ENCODE results near the gene BICD2.

BICD2 gene

GRCh38 chr9:92713528-92713927 lies 51.1 kb downstream of the BICD2 start:
- DNase-seq, result no peak

DNA sequence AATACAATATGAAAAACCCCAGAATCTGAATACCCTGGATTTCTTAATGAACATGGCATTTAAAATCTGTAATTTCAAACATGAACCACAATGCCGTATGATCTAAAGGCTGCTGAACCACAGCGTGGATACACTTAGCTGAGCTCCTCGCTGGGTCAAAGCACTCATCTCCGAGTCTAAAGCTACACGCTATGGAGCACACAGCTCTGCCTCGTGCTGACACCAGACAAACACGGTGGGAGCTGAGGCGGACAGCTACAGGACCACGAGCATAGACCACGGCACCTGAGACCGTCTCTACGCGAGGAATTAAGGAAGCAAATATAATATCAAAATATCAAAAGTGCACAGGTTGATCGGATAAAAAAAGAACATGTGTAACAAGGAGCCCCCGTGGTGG lies 51.9 kb downstream of the BICD2 start:
- DNase-seq, result no peak

GRCh38 chr9:92711844-92712243 lies 52.8 kb downstream of the BICD2 start:
- no peak for DNase-seq

DNA sequence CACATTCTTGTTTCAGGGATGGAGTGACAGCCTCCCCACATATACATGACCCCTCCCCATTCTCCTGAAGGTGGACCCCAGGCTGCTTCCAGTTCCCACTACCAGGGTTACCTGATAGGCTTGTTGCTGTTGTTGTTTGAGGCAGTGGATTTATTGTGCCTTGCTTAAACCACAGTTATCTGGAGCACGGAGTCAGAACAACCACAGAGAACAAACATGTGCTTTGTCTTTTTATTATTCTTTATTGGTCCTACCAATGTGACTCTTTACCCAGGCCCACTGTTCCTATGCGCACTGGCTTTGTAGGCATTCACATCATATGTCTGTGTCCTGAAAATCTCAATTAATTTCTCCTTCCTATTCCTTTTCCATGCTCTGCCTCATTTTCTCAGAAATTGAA lies 53.5 kb downstream of the BICD2 start:
- DNase-seq, result no peak

- DNase-seq, result no peak
Measured at GRCh38 chr9:92710368-92710767, 54.3 kb downstream of the BICD2 start.

GRCh38 chr9:92709954-92710353 lies 54.7 kb downstream of the BICD2 start:
- DNase-seq, result no peak

DNA sequence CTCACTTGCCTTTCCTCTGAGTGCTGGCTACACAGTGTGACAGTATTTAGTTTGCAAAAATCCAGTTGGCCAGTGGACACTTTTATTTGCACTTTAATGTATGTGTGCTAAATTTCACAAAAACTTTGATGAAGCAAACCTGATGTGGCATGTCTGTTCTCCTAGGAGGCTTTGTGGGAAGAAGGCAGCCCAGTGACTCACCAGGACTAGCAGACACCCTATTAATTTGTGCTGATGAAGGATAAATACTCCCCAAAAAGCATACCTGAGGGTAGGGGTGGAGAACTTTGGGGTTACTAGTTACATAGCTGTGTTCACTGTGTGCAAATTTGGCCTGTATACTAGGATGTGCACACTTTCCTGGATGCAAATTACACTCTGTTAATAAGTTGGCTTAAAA lies 55.4 kb downstream of the BICD2 start:
- no peak for DNase-seq

DNA sequence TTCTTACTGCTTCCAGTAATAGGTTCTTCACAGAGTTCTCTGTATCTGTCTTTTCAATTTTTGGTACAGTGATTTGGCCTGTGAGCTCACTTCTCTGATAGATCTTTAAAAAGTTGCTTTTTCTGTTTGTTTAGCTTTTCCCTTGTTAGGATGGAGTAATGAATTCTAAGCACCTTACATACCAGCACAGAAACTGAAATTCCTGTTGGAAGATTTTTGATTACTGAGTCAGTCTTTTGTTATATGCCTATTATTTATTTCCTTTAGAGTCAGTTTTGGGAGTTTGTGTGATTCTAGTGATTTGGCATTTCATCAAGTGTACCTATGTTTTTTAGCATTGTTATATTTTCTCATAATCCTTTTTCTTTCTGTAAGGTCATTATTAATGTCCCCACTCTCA lies 57.1 kb downstream of the BICD2 start:
- DNase-seq, result no peak

DNA sequence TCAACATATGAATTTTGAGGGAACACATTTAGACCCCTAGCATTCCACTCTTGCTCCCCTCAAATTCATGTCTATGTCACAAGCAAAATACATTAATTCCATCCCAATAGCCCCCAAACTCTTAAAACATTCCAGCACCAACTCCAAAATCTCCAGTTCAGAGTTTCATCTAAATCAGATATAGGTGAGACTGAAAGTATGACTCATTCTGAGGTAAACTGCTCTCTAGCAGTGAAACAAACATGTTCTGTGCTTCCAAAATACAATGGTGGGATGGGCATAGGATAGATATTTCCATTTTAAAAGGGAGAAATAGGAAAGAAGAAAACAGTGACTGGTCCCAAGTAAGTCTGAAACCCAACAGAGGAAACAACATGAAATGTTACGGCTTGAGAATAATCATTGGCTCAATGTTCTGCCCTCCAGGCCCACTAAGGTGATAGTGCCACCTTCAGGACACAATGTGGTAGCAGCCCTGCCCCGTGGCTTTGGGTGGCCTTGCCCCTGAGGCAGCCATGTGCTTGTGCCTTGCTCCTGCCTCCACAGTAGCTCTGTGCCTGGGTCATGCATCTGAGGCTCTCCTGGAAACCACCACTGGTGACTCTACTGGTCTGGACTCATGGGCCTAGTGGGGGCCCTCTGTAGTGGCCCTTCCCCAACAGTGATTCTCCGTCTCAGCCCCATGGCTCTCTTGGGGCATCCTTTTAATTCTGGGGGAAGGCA lies 58.3 kb downstream of the BICD2 start:
- no peak for DNase-seq

DNA sequence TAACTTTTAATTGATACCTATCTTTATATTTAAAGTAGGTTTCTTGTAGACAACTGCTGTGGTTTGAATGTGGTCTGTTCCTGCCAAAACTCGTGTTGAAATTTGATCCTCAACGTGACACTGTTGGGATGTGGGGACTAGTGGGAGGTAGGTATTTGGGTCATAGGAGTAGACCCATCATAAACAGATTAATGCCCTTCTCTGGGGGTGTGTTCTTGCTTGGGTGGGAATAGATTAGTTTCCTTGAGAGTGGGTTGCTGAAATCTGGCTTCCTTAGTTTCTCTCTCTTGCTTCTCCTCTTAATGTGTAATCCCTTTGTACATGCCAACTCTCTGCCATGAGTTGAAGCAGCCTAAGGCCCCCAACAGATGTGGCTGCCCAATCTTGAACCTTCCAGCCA lies 60.1 kb downstream of the BICD2 start:
- DNase-seq, result no peak

GRCh38 chr9:92696619-92697018 lies 68.0 kb downstream of the BICD2 start:
- no peak for DNase-seq

GRCh38 chr9:92686954-92687353 lies 77.7 kb downstream of the BICD2 start:
- no peak for DNase-seq

DNA sequence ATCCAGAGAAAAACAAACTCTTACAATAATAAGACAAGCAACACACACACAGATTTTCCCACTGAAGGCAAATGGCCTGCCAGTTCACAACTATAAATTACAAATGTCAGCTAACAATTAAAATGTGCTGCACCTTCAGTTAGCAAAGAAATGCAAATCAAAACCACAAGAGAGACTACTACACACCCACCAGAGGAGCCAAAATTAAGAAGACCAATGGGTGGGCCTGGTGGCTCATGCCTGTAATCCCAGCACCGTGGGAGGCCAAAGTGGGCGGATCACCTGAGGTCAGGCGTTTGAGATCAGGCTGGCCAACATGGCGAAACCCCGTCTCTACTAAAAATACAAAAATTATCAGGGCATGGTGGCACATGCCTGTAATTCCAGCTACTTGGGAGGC lies 79.6 kb downstream of the BICD2 start:
- no peak for DNase-seq

DNA sequence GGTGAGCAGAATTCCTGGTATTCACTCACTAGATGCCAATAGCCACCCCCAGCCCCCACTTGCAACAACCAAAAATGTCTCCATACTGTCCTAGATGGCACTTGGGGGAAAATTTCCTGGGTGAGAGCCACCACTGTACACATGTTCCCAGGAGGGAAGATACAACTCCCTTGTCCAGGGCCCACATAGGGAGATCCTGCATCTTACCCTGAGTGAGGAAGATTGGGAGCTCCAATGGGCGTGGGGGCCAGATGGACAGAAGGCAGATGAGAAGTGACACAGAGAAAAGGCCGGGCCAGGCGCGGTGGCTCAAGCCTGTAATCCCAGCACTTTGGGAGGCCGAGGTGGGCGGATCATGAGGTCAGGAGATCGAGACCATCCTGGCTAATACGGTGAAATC lies 82.4 kb downstream of the BICD2 start:
- DNase-seq, result no peak

GRCh38 chr9:92680166-92681119 lies 84.2 kb downstream of the BICD2 start:
- DNase-seq, result no peak

DNA sequence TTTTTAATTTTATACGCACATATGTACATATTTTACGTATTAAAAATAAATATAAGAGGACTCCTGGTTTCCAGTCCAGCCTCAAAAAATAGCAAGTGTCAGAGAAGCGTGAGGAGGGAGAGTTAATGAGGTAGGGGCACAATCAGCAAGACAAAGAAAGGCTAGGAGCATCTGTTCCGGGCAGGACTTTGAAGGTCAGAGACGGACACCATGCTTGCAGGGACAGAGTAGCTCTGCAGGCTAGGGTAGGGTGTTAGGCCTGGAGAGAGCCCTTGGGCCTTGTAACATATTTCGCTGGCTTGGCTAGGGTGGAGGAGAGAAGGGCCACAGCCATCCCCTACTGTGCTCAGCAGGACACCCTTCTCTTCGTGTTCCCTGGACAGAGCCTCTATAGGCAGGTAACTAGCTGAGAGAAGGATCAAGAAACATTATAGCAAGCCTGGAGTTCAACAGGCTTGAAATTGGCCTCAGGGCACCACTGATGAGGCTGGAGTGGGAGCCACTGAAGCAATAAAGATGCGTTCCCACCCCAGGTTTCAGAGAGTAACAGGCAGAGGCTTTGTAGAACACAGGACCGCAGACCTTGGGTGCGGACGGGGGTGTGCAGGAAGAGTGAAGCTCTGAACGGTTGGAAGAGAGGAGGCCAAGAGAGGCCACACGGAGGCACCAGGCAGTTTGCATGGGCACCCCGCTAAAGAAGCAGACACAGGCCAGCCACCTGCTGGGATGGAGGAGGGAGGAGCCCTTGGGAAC lies 85.0 kb downstream of the BICD2 start:
- no peak for DNase-seq

DNA sequence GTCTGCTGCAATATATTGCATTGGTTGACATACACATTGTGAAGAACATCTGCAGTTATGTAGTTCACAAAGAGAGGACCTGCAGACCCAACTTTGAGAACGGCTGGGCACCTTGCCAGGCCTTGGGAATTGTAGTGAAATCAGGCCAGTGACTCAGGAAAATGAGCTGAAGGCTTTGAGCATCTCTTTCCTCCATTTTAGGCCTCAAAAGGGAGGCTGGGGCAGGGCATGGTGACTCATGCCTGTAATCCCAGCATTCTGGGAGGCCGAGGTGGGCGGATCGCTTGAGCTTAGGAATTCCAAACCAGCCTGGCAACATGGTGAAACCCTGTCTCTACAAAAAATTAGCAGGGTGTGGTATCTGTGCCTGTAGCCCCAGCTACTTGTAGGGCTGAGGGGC lies 93.3 kb downstream of the BICD2 start:
- DNase-seq, result peak; percentile 46

DNA sequence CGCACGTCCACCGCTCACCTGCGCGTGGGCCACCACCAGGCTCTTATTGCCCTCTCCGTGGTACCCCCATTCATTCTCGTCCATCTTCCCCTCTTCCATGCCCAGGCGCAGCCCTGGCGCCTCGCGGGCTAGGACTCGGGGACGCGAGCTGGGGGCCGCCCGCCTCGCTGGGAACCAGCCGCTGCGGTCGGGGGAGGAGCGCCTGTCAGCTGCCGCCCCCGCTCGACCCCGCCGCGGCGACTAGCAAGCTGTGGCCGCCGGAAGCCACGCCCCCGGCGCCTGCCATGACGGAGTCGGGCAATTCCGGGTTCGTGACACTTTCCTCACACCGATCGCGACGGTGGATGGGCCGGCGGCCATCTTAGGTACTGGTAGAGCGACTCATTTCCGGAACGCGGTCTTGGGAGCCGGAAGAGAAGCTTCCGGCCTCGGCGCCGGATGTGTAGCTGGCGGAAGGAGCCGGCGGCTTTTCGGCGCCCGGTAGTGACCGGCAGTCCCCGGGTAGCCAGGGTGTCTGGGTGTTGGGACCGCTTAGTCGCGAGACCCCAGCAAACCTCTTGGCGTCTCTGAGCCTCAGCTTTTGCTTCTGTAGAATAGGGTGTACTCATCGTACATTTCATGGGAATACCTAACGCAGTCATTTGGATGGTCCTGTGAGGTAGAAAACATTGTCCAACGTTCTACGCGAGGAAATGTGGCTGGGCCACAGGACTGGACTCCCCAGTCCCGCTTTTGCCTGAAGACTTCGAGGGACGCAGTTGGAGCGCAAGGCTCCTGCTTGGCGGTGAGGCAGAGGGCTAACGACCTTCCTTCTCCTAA lies 94.5 kb downstream of the BICD2 start, which contains the start of gene IPPK:
IPPK (minus strand) TSS at position 242 of the 819 bp plus-strand sequence; CDS start at position 99, 143 bp downstream.
- peak; percentile 99 for DNase-seq

DNA sequence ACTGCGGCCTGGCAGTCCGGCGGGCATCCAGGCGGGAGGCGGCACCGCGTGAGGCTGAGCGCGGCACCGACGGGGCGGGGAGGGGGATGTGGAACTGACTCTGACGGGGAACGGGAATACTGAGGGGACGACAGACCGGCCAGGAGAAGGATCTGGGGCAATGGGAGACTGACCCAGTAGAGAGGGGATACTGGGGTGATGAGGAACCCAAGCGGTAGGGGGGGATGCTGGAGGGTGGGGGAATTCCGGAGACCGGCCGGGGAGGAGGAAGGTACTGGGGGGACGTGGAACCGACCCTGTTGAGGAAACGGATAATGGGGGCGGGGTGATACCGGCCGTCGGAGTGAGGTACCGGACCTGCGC lies 95.1 kb downstream of the BICD2 start:
- peak; percentile 40 for DNase-seq

DNA sequence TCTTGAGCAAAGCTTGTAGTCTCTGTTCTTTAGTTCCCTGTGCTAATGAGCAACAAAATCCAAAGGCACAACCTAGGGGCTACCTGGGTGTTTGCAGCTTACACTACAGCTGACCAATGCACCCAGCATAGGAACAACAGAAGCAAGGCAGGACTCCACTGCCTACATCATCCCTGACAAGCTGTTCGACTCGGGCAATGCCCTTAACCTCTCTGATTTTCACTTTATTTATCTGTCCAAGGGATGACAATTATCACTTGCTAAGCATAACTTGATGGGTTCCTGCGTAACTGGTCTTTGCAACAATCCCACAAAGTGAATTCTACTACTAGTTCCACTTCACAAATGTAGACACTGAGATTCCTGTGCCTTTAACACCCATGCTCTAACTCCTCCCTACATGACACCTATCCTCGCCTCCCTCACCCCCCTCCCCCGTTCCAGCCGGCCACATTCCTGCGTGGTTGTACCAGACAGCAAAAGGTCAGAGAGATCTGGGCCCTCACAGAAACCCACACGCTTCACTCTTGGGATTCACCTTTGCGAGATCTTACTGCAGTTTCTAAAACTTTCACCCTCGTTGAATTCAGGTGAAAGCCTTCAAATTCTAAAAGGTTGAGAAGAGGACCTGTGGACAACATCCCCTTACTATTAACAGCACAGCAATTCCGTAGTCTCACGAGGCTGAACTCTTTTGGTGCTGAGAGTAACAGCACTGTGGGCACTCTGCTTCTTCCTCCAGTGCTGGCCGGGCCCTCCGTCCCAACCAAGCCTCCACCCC lies 95.7 kb downstream of the BICD2 start:
- DNase-seq, result no peak

- DNase-seq, result no peak
Measured at GRCh38 chr9:92666912-92667532, 97.6 kb downstream of the BICD2 start.

Measured in right hindlimb (tissue), 1 donor.